GM12865 (cell line): ENCODE results near the gene COQ7.
A peak's percentile ranks its signal among the peaks of the same experiment; 100 is the strongest.

Experiments
- DNase-seq: peaks from one replicate; pipeline ENCODE4 v3.0.0; 2010; ENCODE audit warnings: low read depth
- H3K4me3 ChIP-seq: 2 replicates; pipeline ENCODE4 v1.5.1; 2011; ENCODE audit warnings: mild to moderate bottlenecking, low read depth, low read length, control low read depth
- CTCF ChIP-seq: IDR thresholded peaks from 2 replicates; pipeline ENCODE4 v1.5.1; 2011; ENCODE audit warnings: low read length, control low read depth, low read depth, inconsistent platforms; ENCODE audit not compliant: insufficient read depth; ENCODE audit errors: missing control alignments

Gene COQ7

DNA sequence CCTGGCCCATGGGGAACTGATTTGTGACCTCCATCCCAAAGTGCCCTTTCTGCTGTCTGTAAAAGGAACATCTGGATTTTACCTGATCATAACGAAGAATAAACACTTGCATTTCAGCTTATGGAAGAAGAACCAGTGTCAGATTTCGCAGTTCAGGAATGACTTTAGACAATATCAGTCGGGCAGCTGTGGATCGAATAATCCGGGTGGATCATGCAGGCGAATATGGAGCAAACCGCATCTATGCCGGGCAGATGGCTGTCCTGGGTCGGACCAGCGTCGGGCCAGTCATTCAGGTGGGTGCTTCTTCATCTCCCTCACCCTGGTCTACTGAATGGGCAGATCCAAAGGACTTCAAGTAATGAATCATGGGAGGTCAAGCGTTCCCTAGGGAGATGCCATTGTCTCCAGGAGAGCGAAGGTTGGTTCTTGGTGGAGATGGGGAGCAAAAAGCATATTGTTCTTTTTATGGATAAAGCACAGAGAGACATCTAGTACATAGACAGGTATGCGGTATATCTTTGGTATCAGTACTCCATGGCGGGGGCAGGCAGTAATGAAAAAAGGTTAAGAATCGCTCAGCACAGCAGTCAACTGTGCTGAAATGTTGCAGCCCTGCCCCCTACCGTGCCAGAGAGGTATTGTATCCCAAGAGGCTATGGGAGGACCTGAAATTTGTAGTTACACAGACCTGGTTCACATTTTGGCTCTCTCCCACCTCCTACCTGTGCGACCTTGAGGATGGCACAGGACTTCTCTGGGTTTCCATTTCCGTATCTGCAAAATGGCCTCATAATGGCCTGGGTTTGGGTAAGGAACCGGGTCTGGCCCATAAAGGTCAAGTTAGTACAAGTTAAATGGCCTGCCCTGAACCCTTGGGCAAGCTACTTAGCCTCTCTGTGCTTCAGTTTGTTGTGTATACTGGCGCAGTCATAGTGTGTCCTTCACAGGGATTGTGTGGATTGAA, 4.7 kb downstream of the COQ7 start:
- peak; percentile 61 for DNase-seq
- no peak overlapping the region for H3K4me3 ChIP-seq
- TF ChIP-seq CTCF: peak; percentile 71

DNA sequence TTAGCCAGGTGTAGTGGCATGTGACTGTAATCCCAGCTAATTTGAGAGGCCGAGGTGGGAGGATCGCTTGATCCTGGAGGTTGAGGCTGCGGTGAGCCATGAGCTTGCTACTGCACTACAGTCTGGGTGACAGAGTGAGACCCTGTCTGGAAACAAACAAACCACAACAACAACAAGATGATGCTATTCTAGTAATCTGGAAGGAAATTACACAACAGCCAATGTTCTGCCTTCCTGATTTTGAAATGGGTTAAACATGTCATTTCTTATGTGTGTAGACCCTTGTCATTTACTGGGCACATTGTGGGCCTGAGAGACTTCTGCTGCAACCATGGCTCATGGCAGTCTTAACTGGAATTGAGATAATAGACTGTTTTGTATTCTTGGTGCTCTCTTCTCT, 5.9 kb downstream of the COQ7 start:
- no peak for TF ChIP-seq CTCF
- no peak overlapping the region for H3K4me3 ChIP-seq
- no peak for DNase-seq

- no peak for TF ChIP-seq CTCF
- DNase-seq: no peak
- no peak overlapping the region for H3K4me3 ChIP-seq
Observed at GRCh38 chr16:19073863-19074262, 6.4 kb downstream of the COQ7 start.

DNA sequence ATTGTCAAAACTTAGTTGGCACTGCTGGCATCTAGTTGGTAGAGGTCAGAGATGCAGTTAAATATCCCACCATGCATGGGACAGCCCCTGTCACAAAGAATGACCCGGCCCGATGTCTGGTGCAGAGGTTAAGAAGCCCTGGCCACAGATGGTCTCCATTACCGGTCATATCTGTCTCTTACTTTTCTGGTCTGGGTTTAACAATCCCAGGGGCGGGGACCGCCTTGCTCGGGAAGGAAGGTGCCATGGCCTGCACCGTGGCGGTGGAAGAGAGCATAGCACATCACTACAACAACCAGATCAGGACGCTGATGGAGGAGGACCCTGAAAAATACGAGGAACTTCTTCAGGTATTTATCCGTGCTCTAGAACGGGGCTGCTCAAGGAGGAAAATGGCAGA, 8.1 kb downstream of the COQ7 start:
- H3K4me3 ChIP-seq: no peak overlapping the region
- no peak for TF ChIP-seq CTCF
- no peak for DNase-seq

DNA sequence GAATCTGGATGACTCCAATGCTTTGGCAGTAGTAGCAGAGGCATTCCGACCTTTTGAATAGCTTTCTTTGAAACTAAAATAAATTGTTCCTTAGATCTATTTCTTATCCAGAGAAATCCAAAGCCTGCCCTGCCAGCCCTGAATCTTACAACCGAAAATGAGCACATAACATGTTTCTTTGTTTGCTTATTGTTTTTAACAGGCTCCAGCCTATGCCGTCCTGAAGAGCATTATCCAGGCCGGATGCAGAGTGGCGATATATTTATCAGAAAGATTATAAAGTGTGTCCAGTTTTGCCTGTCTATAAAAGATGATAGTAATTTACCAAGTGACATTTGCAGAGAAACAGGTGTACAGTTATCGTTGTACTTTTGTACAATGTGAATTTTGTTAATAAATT, 10.5 kb downstream of the COQ7 start:
- TF ChIP-seq CTCF: no peak

DNA sequence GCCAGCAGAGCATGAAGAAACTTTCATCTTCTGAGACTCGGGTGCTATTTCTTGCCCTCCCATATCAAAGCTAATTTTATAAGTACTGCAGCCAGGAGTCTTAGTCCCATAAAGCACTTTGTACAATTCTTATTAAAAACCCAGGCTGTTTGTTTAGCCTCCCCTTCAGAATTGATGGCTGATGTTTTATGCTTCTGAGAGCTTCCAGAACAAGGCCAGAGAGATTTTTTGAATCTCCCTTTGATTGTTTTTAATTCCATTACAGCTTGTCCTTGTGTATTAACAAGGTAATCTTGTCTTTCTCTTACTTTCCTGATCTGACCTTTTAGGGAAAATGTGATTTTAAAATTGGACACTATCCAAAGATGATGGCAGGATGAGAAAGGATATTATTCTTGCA, 16.3 kb downstream of the COQ7 start:
- no peak for DNase-seq
- H3K4me3 ChIP-seq: no peak overlapping the region
- no peak for TF ChIP-seq CTCF

More for the DNA sequence above, 10.5 kb downstream of the COQ7 start:
- DNase-seq: no peak
- no peak overlapping the region for H3K4me3 ChIP-seq
